RPMI8226 (cell line): Measurements from ENCODE around the gene COL4A1.

ENCODE experiments used
- DNase-seq: peaks from one replicate; pipeline ENCODE4 v3.0.0-alpha.2; 2015

Gene COL4A1

GRCh38 chr13:110156301-110157049 is 150.5 kb downstream of the COL4A1 start:
- DNase-seq, result no peak

DNA sequence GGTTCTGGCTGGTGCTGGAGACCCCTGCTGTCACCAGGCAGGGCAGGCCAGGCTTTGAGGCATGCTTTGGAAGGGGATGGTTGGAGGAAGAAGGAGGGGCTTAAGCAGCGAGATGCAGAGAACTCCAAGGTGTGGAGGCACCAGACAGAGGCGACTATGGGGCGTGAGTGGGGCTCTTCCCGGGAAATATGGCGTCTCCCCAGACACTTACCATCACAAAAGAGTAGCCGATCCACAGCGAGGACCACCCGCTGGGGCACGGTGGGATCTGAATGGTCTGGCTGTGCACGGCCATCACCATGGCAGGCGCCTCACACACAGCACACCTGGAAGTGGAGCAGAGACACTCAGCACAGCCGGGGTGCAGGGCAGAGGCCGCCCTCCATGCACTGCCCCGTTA is 151.9 kb downstream of the COL4A1 start:
- no peak for DNase-seq

DNA sequence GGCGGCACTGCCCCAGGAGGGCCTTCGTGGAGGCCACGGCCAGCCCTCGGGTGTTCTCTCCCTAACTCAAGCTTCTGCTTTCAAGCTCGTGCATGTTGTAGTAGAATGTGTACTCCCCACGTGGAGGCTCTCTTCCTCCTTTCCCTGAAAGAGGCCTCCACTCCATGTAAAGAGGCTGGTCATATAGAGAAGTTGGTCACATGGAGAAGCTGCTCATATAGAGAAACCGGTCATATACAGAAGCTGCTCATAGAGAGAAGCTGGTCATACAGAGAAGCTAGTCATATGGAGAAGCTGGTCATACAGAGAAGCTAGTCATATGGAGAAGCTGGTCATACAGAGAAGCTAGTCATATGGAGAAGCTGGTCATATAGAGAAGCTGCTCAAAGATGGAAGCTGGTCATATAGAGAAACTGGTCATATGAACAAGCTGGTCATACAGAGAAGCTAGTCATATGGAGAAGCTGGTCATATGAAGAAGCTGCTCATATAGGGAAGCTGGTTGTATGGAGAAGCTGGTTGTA is 152.5 kb downstream of the COL4A1 start:
- no peak for DNase-seq

DNA sequence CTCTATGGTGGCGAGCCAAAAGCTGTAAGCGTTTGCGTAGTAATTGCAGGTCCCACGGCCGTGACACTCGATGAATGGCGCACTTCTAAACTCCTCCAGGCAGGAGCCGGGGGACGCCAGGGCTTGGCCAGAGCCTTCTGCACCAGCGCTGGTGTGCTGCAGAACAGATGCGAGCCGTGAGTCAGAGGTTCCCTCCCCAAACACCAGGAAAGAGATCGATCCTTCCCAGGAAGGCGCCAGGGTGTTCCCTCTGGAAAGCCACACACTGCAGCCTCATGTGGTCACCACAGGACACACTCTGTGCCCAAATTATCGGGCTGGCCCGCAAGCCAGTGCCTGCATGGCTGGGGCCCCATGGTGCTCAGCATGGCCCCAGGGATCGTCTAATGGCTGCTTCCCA is 154.6 kb downstream of the COL4A1 start:
- no peak for DNase-seq

GRCh38 chr13:110151462-110151861 is 155.5 kb downstream of the COL4A1 start:
- no peak for DNase-seq

- no peak for DNase-seq
Observed at GRCh38 chr13:110150384-110151101, 156.4 kb downstream of the COL4A1 start.

DNA sequence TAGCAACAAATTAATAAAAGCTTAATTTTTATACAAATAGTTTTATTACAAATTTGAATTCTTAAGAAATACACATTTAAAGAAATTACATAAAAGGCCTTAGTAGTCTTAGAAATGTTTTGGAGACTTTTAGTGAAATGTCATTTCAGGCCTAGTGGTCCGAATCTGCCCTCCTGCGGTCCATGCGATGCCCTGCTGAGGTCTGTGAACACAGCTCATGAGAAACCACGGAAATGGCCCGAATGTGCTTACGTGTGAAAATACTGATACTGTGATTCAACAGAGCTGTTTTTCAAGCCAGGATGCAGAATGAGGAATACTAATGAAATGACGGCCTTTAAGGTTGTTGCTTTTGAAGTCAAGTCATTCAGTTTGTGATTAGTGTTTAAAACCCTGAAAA is 157.9 kb downstream of the COL4A1 start:
- DNase-seq, result no peak

- DNase-seq, result no peak
Observed at GRCh38 chr13:110140099-110140498, 166.9 kb downstream of the COL4A1 start.

GRCh38 chr13:110138700-110139036 is 168.3 kb downstream of the COL4A1 start:
- no peak for DNase-seq

DNA sequence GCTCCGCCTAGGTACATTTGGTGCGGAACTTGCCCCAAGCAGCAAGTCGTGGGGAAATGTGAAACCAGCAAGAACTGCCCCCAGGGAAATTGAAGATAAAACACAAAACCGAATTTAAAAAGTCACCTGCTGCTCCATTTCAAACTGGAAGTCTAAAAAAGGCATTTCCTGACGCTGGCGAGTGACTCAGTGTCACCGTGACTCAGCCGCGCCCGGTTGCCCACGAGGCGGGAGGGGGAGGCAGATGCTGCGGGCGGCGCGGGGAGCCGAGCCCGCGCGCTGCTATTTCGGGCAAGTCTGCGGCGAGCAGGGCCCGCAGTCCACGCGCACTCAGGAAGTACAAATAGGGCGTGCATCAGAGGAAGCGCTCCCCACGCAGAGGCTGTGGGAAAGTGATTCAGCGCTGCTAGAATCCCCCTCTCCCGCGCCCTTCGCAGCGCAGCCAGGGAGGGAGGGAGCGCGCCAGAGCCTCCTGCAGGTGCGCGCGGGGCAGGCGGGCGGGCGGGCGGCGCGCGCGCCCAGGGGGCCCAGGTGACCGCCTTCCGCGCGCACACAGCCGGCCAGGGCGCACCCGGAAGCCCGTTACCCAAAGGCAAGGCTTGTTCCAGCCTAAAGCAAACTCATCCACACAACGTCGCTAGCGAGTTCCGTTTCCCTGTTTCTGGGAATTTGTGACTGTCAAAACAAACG is 168.8 kb downstream of the COL4A1 start:
- DNase-seq, result peak; percentile 65

DNA sequence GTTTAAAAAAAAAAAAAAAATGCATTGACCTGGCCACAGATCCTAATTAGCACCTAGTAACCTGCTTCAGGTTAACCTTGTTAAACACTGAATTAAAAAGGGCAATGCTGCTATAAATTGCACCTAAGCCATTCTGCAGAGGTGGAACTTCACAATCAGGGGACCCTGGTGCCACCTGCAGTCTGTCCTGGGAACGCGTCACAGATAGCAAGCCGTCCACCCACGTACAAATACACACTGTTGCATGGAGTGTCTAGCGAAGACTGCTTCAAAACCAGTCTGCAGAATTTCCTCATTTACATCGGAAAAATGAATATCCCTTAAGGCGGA is 169.3 kb downstream of the COL4A1 start:
- peak; percentile 55 for DNase-seq

DNA sequence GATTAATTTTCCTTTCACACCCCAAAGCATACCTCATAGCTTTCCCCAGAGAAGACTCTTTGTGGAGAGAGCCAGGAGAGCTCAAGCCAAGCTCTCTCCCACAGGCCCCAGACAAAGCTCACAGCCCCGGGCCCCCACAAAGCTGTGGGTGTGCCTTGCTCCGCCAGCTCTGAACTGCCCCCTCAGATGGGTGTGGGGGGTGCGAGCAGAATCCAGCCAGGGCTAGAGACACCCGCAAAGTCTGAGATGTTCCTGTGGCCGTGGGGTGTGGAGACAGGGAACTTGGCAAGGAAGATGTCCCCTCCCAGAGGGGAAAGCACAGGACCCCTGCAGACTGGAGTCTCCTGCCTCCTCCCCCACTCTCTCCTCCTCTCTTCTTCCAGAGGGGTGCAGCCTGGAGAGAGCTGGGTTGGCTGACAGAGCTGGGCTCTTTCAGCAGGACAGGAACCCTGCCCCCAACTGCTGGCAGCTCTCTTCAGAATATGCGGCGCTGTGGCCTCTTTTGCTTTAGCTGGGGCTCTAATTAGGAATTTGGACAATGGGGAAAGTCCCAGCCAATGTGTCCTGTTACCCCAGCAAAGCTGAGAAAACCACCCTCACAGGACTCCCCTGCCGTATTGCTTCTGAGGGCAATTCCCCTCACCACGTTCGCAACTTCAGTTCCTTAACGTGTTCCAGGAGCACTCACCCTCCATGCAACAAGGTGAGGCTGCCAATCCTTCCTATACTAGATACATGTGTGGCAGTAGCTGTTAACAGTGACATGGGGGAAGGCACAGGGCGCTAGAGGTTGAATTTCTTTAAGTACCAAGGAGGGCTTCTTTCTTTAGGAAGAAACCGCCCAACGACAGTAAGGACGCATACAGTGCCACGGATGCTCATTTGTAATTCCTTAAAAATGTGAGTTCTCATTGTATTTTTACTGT is 170.0 kb downstream of the COL4A1 start:
- DNase-seq, result no peak

DNA sequence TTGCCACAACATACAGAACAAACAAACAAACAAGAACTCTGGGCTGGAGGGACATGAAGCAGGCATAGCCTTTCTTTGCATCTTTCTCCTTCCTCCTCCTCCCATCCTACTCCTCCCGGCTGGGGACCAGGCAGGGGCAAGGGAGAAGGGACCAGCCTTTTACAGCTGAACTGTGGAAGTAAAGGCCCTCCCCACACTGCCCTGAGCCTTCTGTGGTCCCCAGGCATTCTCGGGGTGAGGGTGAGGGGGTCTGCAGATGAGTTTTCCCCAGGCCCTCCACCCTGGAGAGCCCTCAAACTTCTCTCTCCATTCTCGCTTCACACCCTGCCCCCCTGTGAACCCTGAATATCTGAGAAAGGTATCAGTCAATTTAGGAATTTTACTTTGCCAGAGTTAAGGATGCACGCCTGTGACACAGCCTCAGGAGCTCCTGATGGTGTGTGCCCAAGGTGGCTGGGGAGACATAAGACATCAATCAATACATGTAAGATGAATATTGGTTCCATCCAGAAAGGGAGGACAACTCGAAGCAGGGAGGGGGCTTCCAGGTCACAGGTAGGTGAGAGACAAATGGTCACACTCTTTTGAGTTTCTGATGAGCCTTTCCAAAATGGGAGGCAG is 170.9 kb downstream of the COL4A1 start:
- no peak for DNase-seq

DNA sequence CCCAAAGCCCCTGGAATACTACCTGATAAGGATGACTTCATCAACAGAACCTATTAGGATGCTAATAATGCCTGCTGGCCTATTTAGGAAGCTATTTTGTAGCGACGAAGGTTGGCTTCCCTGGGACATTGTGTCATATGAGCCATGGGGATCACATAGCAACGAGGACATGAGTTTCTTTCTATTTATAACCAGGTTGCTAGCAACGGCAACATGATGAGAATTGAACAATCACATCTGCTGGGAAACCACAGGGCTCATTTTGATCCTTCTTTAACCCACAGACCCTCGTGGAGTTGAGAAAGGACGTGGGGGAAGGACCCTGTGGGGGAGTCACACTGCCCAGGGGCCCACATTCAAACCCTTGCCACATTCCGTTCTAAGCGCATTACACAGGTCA is 172.2 kb downstream of the COL4A1 start:
- DNase-seq, result no peak

DNA sequence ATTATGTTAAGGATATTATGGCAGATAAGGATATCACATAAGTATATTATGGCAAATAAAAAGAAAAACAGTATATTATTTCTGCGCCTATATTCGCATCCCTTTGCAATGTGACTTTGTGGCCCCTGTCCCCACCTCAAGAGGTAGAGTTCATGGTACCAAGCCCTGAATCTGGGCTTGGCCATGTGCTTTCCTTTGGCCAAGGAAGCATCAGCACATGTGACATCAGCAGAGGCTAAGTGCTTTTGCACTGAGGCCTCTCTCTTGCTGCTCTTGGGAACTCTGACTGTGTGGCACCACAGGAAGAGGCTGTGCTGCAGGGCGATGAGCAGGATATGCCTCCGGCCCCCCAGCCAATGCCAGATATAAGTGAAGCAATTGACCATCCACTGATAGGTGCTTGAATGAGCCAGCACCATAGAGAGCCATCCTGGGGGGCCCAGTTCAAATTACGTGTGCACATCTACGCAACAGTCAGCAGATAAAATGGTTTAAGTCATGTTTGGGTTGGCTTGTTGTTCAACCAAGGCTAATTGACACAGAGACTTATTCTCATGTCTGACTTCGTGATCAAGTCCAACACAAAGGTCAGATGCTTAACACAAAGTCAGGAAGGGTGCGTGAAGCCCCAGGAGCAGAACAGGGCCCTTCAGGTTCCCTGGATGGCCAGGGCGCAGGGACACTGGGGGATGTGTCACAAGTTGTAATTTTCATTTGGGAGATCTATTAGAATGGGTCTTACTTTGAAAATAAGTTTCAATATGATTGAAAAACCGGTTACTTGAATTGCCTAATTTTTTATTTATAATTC is 173.3 kb downstream of the COL4A1 start:
- DNase-seq, result no peak

- no peak for DNase-seq
Observed at GRCh38 chr13:110132225-110132982, 174.6 kb downstream of the COL4A1 start.

GRCh38 chr13:110131424-110131823 is 175.5 kb downstream of the COL4A1 start:
- DNase-seq, result no peak

DNA sequence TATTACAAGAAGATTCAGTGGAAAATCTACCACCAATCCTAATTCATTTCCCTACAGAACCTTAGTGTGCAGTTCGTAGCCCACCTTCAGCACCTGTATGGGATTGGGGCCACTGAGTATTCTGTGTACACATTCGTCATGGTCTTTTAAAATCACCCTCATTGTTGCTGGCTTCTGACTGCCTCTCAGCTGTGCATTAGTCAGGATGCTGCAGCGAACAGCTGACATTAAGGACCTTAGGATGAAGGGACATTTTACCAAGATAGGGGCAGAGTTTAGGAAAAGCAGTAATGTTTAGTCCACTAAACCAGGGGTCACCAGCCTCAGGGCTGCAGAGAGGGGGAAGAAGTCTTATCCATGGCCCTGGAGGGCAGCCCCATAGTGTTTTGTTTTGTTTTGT is 176.5 kb downstream of the COL4A1 start:
- DNase-seq, result no peak

GRCh38 chr13:110129539-110130186 is 177.3 kb downstream of the COL4A1 start:
- DNase-seq, result no peak

DNA sequence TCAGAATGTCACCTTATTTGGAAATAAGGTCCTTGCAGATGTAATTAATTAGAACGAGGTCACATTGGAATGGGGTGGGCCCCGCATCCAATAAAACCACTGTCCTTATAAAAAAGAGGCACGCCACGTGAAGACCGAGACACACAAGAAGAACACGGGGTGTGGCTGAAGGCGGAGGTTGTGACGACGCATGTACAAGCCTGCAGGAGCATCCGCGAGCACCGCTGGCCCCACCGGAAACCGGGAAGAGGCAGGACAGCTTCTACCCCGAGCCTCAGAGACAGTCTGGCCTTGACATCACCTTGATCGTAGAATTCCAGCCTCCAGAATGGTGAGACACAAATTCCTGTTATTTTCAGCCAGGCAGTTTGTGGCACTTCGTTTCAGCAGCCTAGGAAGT is 177.9 kb downstream of the COL4A1 start:
- DNase-seq, result no peak
